ENCODE measurements around the gene PRPF39. TPM values are rescaled to one million over a fixed set of nuclear protein-coding genes. Genes with fewer than 3 reads are reported as not detected.

Gene PRPF39
- total RNA-seq, 4 donors from 2014 or later, result 11.9 to 22.7 (median 13.7) TPM

DNA sequence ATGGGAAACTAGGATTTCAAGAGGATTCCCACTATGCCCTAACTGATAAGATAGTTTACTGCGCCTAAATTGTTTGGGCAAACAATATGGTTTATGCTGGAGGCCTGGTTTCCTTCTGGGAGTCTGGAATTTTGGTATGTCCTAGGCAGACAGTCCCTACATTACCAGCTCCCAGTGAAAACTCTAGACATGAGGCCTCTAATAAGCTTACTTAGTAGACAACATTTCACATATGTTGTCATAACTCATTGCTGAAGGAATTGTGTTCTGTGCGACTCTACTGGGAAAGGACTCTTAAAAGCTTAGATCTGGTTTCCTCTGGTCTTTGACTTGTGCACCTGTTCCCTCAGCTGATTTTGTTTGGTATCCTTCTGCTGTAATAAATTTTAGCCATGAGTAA is 18.0 kb upstream of the PRPF39 start:
- no peaks in the 10 kb centered on the region for H3K9me3 ChIP-seq
- intact Hi-C loops (cut with DNase I; ENCODE audit: low total_unique reads), result no loop called here
- ATAC-seq, result peak; percentile 39 to 76
- no peak for DNase-seq
- H3K27me3 ChIP-seq, result no peaks in the 10 kb centered on the region
- in situ Hi-C loops (cut with MboI; ENCODE audit: low sequenced_read_pairs in 4 of 4), result no loop called here
- H3K27ac ChIP-seq, result peak overlapping the region in 3 of 4 donors; percentile 34 to 62 (median 40)
- no peaks in the 10 kb centered on the region for H3K36me3 ChIP-seq
- TF ChIP-seq, protein P1, sequence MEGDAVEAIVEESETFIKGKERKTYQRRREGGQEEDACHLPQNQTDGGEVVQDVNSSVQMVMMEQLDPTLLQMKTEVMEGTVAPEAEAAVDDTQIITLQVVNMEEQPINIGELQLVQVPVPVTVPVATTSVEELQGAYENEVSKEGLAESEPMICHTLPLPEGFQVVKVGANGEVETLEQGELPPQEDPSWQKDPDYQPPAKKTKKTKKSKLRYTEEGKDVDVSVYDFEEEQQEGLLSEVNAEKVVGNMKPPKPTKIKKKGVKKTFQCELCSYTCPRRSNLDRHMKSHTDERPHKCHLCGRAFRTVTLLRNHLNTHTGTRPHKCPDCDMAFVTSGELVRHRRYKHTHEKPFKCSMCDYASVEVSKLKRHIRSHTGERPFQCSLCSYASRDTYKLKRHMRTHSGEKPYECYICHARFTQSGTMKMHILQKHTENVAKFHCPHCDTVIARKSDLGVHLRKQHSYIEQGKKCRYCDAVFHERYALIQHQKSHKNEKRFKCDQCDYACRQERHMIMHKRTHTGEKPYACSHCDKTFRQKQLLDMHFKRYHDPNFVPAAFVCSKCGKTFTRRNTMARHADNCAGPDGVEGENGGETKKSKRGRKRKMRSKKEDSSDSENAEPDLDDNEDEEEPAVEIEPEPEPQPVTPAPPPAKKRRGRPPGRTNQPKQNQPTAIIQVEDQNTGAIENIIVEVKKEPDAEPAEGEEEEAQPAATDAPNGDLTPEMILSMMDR (IDR thresholded peaks at IDR 0.05 in 4 of 5, conservative IDR thresholded peaks at IDR 0.05 in 1 of 5), result no peak
- no peak for TF ChIP-seq POLR2A (IDR thresholded peaks at IDR 0.05)
- H3K4me1 ChIP-seq, result peaks cover 14 to 20% of the 10 kb centered on the region in 2 donors
- no peak overlapping the region for H3K4me3 ChIP-seq

GRCh38 chr14:45066667-45067066 is 17.2 kb upstream of the PRPF39 start:
- TF ChIP-seq, protein P1 (IDR thresholded peaks at IDR 0.05 in 4 of 5, conservative IDR thresholded peaks at IDR 0.05 in 1 of 5), result no peak
- TF ChIP-seq POLR2A (IDR thresholded peaks at IDR 0.05), result no peak
- peaks cover 14 to 20% of the 10 kb centered on the region in 2 donors for H3K4me1 ChIP-seq
- H3K27ac ChIP-seq, result peak overlapping the region in 1 of 4 donors; percentile 62
- H3K4me3 ChIP-seq, result no peak overlapping the region
- in situ Hi-C loops (cut with MboI; ENCODE audit: low sequenced_read_pairs in 4 of 4) (no loop called here), intact Hi-C loops (cut with DNase I; ENCODE audit: low total_unique reads) (no loop called here)
- no peaks in the 10 kb centered on the region for H3K36me3 ChIP-seq
- ATAC-seq (no peak), DNase-seq (no peak)
- no peaks in the 10 kb centered on the region for H3K9me3 ChIP-seq
- H3K27me3 ChIP-seq, result no peaks in the 10 kb centered on the region

DNA sequence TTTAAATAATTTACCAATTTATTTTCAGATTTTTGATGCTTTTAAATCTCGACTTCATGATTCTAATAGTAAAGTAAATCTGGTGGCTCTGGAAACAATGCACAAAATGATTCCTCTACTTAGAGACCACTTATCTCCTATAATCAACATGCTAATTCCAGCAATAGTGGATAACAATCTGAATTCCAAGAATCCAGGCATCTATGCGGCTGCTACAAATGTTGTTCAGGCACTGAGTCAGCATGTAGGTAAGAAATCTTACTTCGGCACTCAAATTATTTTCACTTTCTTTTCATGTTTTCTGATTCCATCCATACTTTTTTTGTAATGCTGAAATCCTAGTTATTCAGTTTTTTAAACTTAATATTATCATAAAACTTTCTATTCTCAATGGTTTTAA is 15.5 kb upstream of the PRPF39 start:
- no peak overlapping the region for H3K27ac ChIP-seq
- peaks cover 0 to 2% of the 10 kb centered on the region in 2 donors for H3K36me3 ChIP-seq
- no peaks in the 10 kb centered on the region for H3K9me3 ChIP-seq
- no peak overlapping the region for H3K4me3 ChIP-seq
- in situ Hi-C loops (cut with MboI; ENCODE audit: low sequenced_read_pairs in 4 of 4) (no loop called here), intact Hi-C loops (cut with DNase I; ENCODE audit: low total_unique reads) (no loop called here)
- ATAC-seq (no peak), DNase-seq (no peak)
- TF ChIP-seq, protein P1 (IDR thresholded peaks at IDR 0.05 in 4 of 5, conservative IDR thresholded peaks at IDR 0.05 in 1 of 5), result no peak
- TF ChIP-seq POLR2A (IDR thresholded peaks at IDR 0.05), result no peak
- H3K27me3 ChIP-seq, result no peaks in the 10 kb centered on the region
- H3K4me1 ChIP-seq, result peaks cover 14 to 20% of the 10 kb centered on the region in 2 donors

DNA sequence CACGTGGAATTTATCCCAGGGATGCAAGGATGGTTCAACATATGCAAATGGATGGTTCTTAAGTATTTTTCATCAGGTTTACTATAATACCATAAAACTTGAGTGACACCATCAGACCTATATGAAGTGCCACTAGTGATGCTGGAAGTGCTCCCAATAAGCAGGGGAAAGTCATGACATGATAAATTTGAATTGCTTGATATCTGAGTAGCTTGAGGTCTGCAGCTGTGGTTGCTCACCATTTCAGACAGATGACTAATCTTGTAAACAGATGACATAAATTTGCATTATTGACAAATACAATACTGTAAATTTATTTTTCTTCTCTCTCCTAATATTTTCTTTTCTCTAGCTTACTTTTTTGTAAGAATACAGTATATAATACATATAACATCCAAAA is 13.7 kb upstream of the PRPF39 start:
- Histone ChIP-seq H3K36me3 (peaks cover 0 to 5% of the 10 kb centered on the region in 2 donors), H3K4me3 (no peak overlapping the region), H3K4me1 (peaks cover 13 to 14% of the 10 kb centered on the region in 2 donors), H3K27ac (no peak overlapping the region), H3K27me3 (no peaks in the 10 kb centered on the region), H3K9me3 (no peaks in the 10 kb centered on the region)
- DNase-seq (no peak), ATAC-seq (no peak)
- no peak for TF ChIP-seq POLR2A (IDR thresholded peaks at IDR 0.05)
- TF ChIP-seq, protein P1 (IDR thresholded peaks at IDR 0.05 in 4 of 5, conservative IDR thresholded peaks at IDR 0.05 in 1 of 5), result no peak
- intact Hi-C loops (cut with DNase I; ENCODE audit: low total_unique reads) (no loop called here), in situ Hi-C loops (cut with MboI; ENCODE audit: low sequenced_read_pairs in 4 of 4) (no loop called here)

DNA sequence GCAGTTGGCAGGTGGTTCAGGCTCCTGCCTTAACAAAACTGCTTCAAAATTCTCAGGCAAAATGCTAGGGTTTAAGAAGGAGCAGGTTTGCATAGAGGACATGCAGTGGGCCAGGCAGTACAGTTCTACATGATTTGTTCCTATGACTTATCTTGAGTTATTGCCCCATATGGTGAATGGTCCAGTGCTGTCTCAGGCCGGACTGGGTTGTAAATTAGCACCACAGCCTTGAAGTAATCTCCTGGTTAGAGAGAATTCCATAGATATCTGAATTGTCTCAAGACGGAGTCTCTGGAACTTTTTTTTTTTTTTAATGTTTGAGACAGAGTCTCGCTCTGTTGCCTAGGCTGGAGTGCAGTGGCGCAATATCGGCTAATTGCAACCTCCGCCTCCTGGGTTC is 11.8 kb upstream of the PRPF39 start:
- no peak for DNase-seq

More for the DNA sequence above, 11.8 kb upstream of the PRPF39 start:
- Histone ChIP-seq H3K27ac (no peak overlapping the region), H3K4me1 (no peaks in the 10 kb centered on the region), H3K9me3 (no peaks in the 10 kb centered on the region), H3K36me3 (peaks cover 0 to 5% of the 10 kb centered on the region in 2 donors), H3K27me3 (no peaks in the 10 kb centered on the region), H3K4me3 (no peak overlapping the region)
- TF ChIP-seq POLR2A (IDR thresholded peaks at IDR 0.05), result no peak
- TF ChIP-seq, protein P1 (IDR thresholded peaks at IDR 0.05 in 4 of 5, conservative IDR thresholded peaks at IDR 0.05 in 1 of 5), result no peak
- intact Hi-C loops (cut with DNase I; ENCODE audit: low total_unique reads), result no loop called here
- in situ Hi-C loops (cut with MboI; ENCODE audit: low sequenced_read_pairs in 4 of 4), result no loop called here
- no peak for ATAC-seq

All from gastrocnemius medialis (tissue), 4 donors.